OCI-LY7 (cell line): ENCODE data around the gene TIMM10. TPM values are rescaled to one million over a fixed set of nuclear protein-coding genes. Genes with fewer than 3 reads are reported as not detected.

Experiments
- BruUV-seq: library from RNA; stranded (reverse); fragments of 400-500 nt; replicated peaks from 2 replicates; lab custom pipeline; 2021; lab: Mats Ljungman, UMichigan
- CTCF ChIA-PET: fragments of 300-600 bp; sonication (Branson Sonifier 250); formaldehyde crosslinking; loops from one replicate; lab custom pipeline; 2022; ENCODE audit warnings: antibody characterized with exemption; ENCODE audit not compliant: unreplicated experiment; lab: Charles Lee
- POLR2A ChIA-PET: fragments of 300-600 bp; sonication (Branson Sonifier 250); formaldehyde crosslinking; loops from one replicate; lab custom pipeline; 2022; ENCODE audit warnings: antibody characterized with exemption; lab: Charles Lee
- DNase-seq: peaks from one replicate; pipeline ENCODE4 v3.0.0-alpha.2; 2015; ENCODE audit warnings: low spot score
- H2AFZ ChIP-seq: fragments of 200-600 bp; sonication (generic), shearing (Covaris generic); 2 replicates; pipeline ENCODE4 v1.6.1; 2014; ENCODE audit warnings: mild to moderate bottlenecking, antibody characterized with exemption, low read length, moderate library complexity
- H3K27ac ChIP-seq: fragments of 200-600 bp; sonication (generic); 2 replicates; pipeline ENCODE4 v1.5.1; 2014; ENCODE audit warnings: mixed run types, low read depth, mild to moderate bottlenecking, moderate library complexity, low read length, inconsistent platforms; ENCODE audit not compliant: poor library complexity, severe bottlenecking
- H3K36me3 ChIP-seq: fragments of 200-600 bp; sonication (generic); 2 replicates; pipeline ENCODE4 v1.6.1; 2014; ENCODE audit warnings: mild to moderate bottlenecking, antibody characterized with exemption, low read length, moderate library complexity, mixed read lengths; ENCODE audit not compliant: insufficient read depth
- H3K4me1 ChIP-seq: fragments of 200-600 bp; sonication (generic); 2 replicates; pipeline ENCODE4 v1.5.1; 2014; ENCODE audit warnings: mild to moderate bottlenecking, low read length; ENCODE audit not compliant: insufficient read depth, poor library complexity, severe bottlenecking
- H3K4me2 ChIP-seq: fragments of 200-600 bp; sonication (generic); 2 replicates; pipeline ENCODE4 v1.6.1; 2014; ENCODE audit warnings: mild to moderate bottlenecking, low read length
- H3K4me3 ChIP-seq: fragments of 200-600 bp; sonication (generic); 2 replicates; pipeline ENCODE4 v1.5.1; 2014; ENCODE audit warnings: mild to moderate bottlenecking, low read depth, low read length; ENCODE audit not compliant: poor library complexity, severe bottlenecking
- H3K79me2 ChIP-seq: fragments of 200-600 bp; sonication (generic); 2 replicates; pipeline ENCODE4 v1.6.1; 2016; ENCODE audit warnings: low read depth, mild to moderate bottlenecking, low read length, moderate library complexity, mixed read lengths; ENCODE audit not compliant: insufficient read depth
- H3K9me2 ChIP-seq: fragments of 200-600 bp; sonication (generic); 2 replicates; pipeline ENCODE4 v1.6.1; 2016; ENCODE audit warnings: mild to moderate bottlenecking, low read length, mixed read lengths; ENCODE audit not compliant: insufficient read depth
- H3K9me3 ChIP-seq: fragments of 200-600 bp; sonication (generic); 2 replicates; pipeline ENCODE4 v1.6.1; 2014; ENCODE audit warnings: mild to moderate bottlenecking, mixed run types, low read length, mixed read lengths
- H4K20me1 ChIP-seq: fragments of 200-600 bp; sonication (generic); 2 replicates; pipeline ENCODE4 v1.6.1; 2014; ENCODE audit warnings: mild to moderate bottlenecking, antibody characterized with exemption, low read length, moderate library complexity, mixed read lengths; ENCODE audit not compliant: insufficient read depth
- EZH2phosphoT487 ChIP-seq: fragments of 200-600 bp; sonication (generic); IDR thresholded peaks from 2 replicates; pipeline ENCODE4 v1.6.1; 2018; ENCODE audit warnings: low read depth, borderline replicate concordance, mild to moderate bottlenecking, mixed run types, antibody characterized with exemption, low read length, moderate library complexity, mixed read lengths
- intact Hi-C: fragments of 100-400 bp; cut with micrococcal nuclease; formaldehyde crosslinking; loops from one replicate; pipeline ENCODE4 v1.10.0; 2022; ENCODE audit not compliant: unreplicated experiment
- total RNA-seq, 2 experiments: library from RNA; depleted of rRNA in 1 of 2; stranded (reverse); fragments of >200 nt in 1 of 2; shearing (Covaris generic) in 1 of 2; gene quantifications; 2 replicates each; pipeline ENCODE4 v1.2.3, GENCODE V29; 2014 to 2022
- TF ChIP-seq, protein P1 (sequence below): fragments of 200-600 bp; sonication (generic); conservative IDR thresholded peaks from 2 replicates; pipeline ENCODE4 v1.5.1; 2014; ENCODE audit warnings: mild to moderate bottlenecking, antibody characterized with exemption, low read length, moderate library complexity, mixed read lengths

Gene TIMM10
- total RNA-seq, 2 experiments from 2014 or later = 163 to 258 TPM

DNA sequence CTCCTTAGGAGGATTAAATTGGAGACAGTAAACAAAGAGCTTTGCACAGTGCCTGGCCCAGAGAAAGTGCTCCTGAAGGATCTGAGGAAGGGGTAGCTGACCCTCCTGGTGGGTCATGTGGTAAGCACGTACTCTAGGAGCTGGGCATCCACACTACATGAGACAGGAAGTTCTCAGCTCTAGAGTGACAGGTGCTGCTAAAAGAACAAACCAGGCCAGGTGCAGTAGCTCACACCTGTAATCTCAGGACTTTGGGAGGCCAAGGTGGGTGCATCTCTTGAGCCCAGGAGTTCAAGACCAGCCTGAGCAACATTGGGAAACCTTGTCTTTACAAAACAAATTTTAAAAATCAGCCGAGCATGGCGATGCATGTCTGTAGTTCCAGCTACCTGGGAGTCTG, 28.2 kb downstream of the TIMM10 start:
- BruUV-seq = no TSS peak
- Histone ChIP-seq H3K4me3 (no peak overlapping the region), H3K9me3 (no peaks in the 10 kb centered on the region), H3K79me2 (peaks cover 7% of the 10 kb centered on the region; the same call in 1 of the 2 replicates), H3K27ac (no peak overlapping the region), H4K20me1 (no peaks in the 10 kb centered on the region), H3K36me3 (peaks cover 90% of the 10 kb centered on the region), H3K4me2 (no peak overlapping the region), H3K9me2 (no peaks in the 10 kb centered on the region), H3K4me1 (no peaks in the 10 kb centered on the region), H2AFZ (no peak overlapping the region)
- CTCF ChIA-PET = interaction anchor here (2.1 kb wide), 1 partner anchor 9 kb away, joined by 10 read pairs; no protein-coding TSS in a partner anchor
- POLR2A ChIA-PET = interaction anchor here (1.1 to 3.0 kb wide), 6 partner anchors 9 to 24 kb away, joined by 3 to 11 read pairs (median 5); partner anchors contain the start of gene SLC43A1
- intact Hi-C loops = no loop called here
- TF ChIP-seq EZH2phosphoT487 = no peak
- TF ChIP-seq, protein P1, sequence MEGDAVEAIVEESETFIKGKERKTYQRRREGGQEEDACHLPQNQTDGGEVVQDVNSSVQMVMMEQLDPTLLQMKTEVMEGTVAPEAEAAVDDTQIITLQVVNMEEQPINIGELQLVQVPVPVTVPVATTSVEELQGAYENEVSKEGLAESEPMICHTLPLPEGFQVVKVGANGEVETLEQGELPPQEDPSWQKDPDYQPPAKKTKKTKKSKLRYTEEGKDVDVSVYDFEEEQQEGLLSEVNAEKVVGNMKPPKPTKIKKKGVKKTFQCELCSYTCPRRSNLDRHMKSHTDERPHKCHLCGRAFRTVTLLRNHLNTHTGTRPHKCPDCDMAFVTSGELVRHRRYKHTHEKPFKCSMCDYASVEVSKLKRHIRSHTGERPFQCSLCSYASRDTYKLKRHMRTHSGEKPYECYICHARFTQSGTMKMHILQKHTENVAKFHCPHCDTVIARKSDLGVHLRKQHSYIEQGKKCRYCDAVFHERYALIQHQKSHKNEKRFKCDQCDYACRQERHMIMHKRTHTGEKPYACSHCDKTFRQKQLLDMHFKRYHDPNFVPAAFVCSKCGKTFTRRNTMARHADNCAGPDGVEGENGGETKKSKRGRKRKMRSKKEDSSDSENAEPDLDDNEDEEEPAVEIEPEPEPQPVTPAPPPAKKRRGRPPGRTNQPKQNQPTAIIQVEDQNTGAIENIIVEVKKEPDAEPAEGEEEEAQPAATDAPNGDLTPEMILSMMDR = no peak
- no peak for DNase-seq

DNA sequence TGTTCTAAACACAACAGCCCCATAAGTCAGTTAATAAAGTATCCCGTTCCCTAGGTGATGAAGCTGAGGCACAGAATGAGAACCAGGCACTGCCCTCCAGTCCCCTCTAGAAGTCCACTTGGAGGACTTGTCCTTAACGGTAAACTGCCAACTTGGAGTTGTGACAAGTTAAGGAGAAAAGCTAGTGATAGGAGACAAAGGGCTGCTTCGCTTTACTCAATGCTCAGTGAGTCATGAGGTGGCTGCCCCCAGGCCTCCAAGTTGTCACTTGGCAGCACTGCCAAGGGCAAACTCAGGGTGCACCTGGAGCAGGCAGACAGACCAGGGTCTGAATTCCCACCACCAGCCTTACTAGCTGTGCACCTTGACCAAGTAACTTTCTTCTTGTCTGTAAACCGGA, 28.6 kb downstream of the TIMM10 start:
- CTCF ChIA-PET = interaction anchor here (1.2 to 2.1 kb wide), 2 partner anchors 8 to 25 kb away, joined by 3 to 10 read pairs; no protein-coding TSS in a partner anchor
- DNase-seq = no peak
- H3K36me3 ChIP-seq = peaks cover 90% of the 10 kb centered on the region
- H3K27ac ChIP-seq = no peak overlapping the region
- peaks cover 6% of the 10 kb centered on the region; the same call in 1 of the 2 replicates for H3K79me2 ChIP-seq
- H3K4me1 ChIP-seq = no peaks in the 10 kb centered on the region
- POLR2A ChIA-PET = interaction anchor here (1.1 to 3.0 kb wide), 6 partner anchors 8 to 24 kb away, joined by 3 to 11 read pairs (median 5); partner anchors contain the start of gene SLC43A1
- no TSS peak for BruUV-seq
- no peak overlapping the region for H2AFZ ChIP-seq
- no peak for TF ChIP-seq EZH2phosphoT487
- TF ChIP-seq, protein P1 = no peak
- no peaks in the 10 kb centered on the region for H3K9me3 ChIP-seq
- intact Hi-C loops = no loop called here
- H3K4me3 ChIP-seq = no peak overlapping the region
- no peaks in the 10 kb centered on the region for H3K9me2 ChIP-seq
- no peak overlapping the region for H3K4me2 ChIP-seq
- H4K20me1 ChIP-seq = no peaks in the 10 kb centered on the region

DNA sequence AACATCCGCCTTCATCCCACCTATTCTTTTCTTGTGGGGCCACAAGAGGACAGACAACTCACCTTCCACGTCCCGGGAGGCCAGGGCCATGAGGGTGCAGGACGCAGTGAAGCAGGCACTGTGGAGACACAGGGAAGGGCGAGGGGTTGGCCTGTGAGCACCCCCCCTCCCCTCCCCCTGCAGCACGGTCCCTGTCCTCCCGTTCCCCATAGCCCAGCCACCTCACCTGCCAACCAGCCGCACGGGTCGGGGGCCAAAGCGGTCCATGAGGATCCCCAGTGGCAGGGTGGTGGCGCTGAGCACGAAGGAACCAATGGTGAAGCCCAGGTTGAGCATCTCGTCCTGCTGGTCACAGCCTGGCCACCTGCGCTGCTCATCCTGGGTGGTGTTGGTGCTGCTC, 29.6 kb downstream of the TIMM10 start:
- no peak for DNase-seq
- ChIA-PET POLR2A (interaction anchor here (1.4 to 3.0 kb wide), 2 partner anchors 13 to 25 kb away, joined by 3 to 11 read pairs; partner anchors contain the start of gene SLC43A1), CTCF (interaction anchor here (1.2 kb wide), 1 partner anchor 26 kb away, joined by 3 read pairs; no protein-coding TSS in a partner anchor)
- BruUV-seq = no TSS peak
- H3K4me1 ChIP-seq = no peaks in the 10 kb centered on the region
- intact Hi-C loops = no loop called here
- no peak overlapping the region for H3K4me2 ChIP-seq
- peaks cover 91% of the 10 kb centered on the region for H3K36me3 ChIP-seq
- H3K4me3 ChIP-seq = no peak overlapping the region
- no peak overlapping the region for H3K27ac ChIP-seq
- H4K20me1 ChIP-seq = no peaks in the 10 kb centered on the region
- H2AFZ ChIP-seq = no peak overlapping the region
- H3K9me2 ChIP-seq = no peaks in the 10 kb centered on the region
- TF ChIP-seq EZH2phosphoT487 = no peak
- TF ChIP-seq, protein P1 = no peak
- no peaks in the 10 kb centered on the region for H3K9me3 ChIP-seq
- H3K79me2 ChIP-seq = no peaks in the 10 kb centered on the region
